Memory B cell (primary cell): ENCODE measurements around the gene NCBP3.
A peak's percentile ranks its signal among the peaks of the same experiment; 100 is the strongest.

Source experiments
- ATAC-seq: fragments of 150-1000 bp; cut with Tn5 transposase; 2 replicates; pipeline ENCODE4 v1.10.0; 2021; ENCODE audit warnings: low read depth, mild to moderate bottlenecking, moderate library complexity
- DNase-seq, 2 donors: peaks; one replicate each; pipeline ENCODE4 v3.0.0; 2022; ENCODE audit warnings: low spot score in 2 of 2
- H3K27ac Mint-ChIP-seq: one replicate; pipeline ENCODE4 v1.8.0; 2022; ENCODE audit warnings: mild to moderate bottlenecking, moderate library complexity, mixed read lengths
- H3K27me3 Mint-ChIP-seq: one replicate; pipeline ENCODE4 v1.8.0; 2022; ENCODE audit warnings: mixed read lengths
- H3K36me3 Mint-ChIP-seq: one replicate; pipeline ENCODE4 v1.8.0; 2022; ENCODE audit warnings: mild to moderate bottlenecking, mixed read lengths
- H3K4me1 Mint-ChIP-seq: one replicate; pipeline ENCODE4 v1.8.0; 2022; ENCODE audit warnings: mixed read lengths
- H3K4me3 Mint-ChIP-seq: one replicate; pipeline ENCODE4 v1.8.0; 2022; ENCODE audit warnings: mild to moderate bottlenecking, moderate library complexity, mixed read lengths
- H3K9me3 Mint-ChIP-seq: one replicate; pipeline ENCODE4 v1.8.0; 2022; ENCODE audit warnings: mixed read lengths

Gene NCBP3

GRCh38 chr17:3803308-3803640 lies 42.8 kb downstream of the NCBP3 start:
- peak overlapping the region; percentile 71 for H3K4me3 Mint-ChIP-seq
- no peaks in the 10 kb centered on the region for H3K27me3 Mint-ChIP-seq
- DNase-seq = no peak
- no peaks in the 10 kb centered on the region for H3K9me3 Mint-ChIP-seq
- no peak for ATAC-seq
- peak overlapping the region; percentile 67 for H3K27ac Mint-ChIP-seq
- H3K36me3 Mint-ChIP-seq = peaks cover 5% of the 10 kb centered on the region
- peaks cover 27% of the 10 kb centered on the region for H3K4me1 Mint-ChIP-seq

GRCh38 chr17:3802461-3803307 lies 43.4 kb downstream of the NCBP3 start:
- no peaks in the 10 kb centered on the region for H3K9me3 Mint-ChIP-seq
- DNase-seq = no peak

GRCh38 chr17:3801792-3802191 lies 44.3 kb downstream of the NCBP3 start:
- Mint-ChIP-seq H3K9me3 (no peaks in the 10 kb centered on the region), H3K36me3 (peaks cover 2% of the 10 kb centered on the region), H3K4me3 (no peak overlapping the region), H3K27ac (no peak overlapping the region), H3K4me1 (peaks cover 35% of the 10 kb centered on the region), H3K27me3 (no peaks in the 10 kb centered on the region)
- DNase-seq = no peak
- ATAC-seq = no peak

More at GRCh38 chr17:3802461-3803307, 43.4 kb downstream of the NCBP3 start:
- Mint-ChIP-seq H3K4me1 (peaks cover 31% of the 10 kb centered on the region), H3K27ac (peak overlapping the region; percentile 67), H3K36me3 (peaks cover 2% of the 10 kb centered on the region), H3K4me3 (peak overlapping the region; percentile 49), H3K27me3 (no peaks in the 10 kb centered on the region)
- ATAC-seq = no peak

GRCh38 chr17:3801347-3801746 lies 44.7 kb downstream of the NCBP3 start:
- Mint-ChIP-seq H3K4me1 (peaks cover 40% of the 10 kb centered on the region), H3K27ac (no peak overlapping the region), H3K27me3 (no peaks in the 10 kb centered on the region), H3K36me3 (peaks cover 2% of the 10 kb centered on the region), H3K9me3 (no peaks in the 10 kb centered on the region), H3K4me3 (no peak overlapping the region)
- ATAC-seq = no peak
- DNase-seq = no peak

DNA sequence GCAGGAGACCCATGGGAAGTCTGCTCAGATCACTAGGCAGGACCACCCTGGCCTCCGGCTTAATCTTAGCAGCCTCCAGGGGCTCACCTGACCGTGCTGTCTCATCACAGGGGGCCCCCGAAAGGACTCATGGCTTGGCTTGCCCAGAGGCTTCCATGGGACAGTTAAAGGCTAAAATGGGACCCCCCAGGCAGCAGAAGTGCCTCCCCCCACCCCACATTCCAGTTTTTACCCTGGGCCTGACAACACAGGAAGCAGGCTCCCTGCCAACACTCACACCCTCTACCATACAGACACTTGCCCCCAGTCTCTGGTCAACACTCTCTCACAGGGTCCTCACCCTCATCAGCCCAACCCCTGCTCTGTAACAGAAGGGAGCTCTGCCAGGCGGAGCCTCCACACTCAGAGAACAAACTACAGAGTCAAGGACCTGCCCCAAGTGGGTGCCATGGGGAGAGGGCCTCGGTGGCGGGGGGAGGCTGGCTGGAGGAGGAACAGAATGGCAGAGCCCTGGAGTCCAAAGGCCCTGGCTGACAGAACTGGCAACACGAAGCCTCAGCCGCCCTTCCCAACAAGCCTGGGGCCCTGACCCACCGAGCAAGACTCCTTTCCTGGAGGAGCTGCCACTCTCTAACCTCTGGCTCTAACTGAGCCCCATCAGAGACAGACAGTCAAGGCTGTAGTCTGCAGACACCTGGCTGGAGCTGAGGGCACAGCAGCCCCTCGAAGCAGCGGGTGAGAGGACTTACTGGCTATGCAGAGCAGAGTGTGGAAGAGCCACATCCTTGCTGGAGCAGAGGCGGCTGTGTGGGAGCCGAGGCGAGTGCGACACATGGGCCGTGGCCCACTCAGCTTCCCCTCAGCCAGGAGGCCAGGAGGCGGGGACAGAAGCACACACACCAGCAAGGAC lies 45.4 kb downstream of the NCBP3 start, which contains the start of gene ITGAE:
Gene ITGAE, minus strand, starts transcription at position 827 of the 910 bp plus-strand sequence. Its CDS starts 44 bp downstream, at position 783.
- Mint-ChIP-seq H3K9me3 (no peaks in the 10 kb centered on the region), H3K27me3 (no peaks in the 10 kb centered on the region), H3K4me3 (peak within 1 kb of the TSS; percentile 41), H3K27ac (no peak within 1 kb of the TSS), H3K4me1 (peaks cover 46% of the 10 kb centered on the region), H3K36me3 (peaks cover 2% of the 10 kb centered on the region)
- DNase-seq (no peak), ATAC-seq (no peak)

GRCh38 chr17:3799181-3799945 lies 46.7 kb downstream of the NCBP3 start:
- ATAC-seq (no peak), DNase-seq (no peak)
- Mint-ChIP-seq H3K27ac (peak overlapping the region; percentile 82), H3K4me1 (peaks cover 52% of the 10 kb centered on the region), H3K27me3 (no peaks in the 10 kb centered on the region), H3K36me3 (no peaks in the 10 kb centered on the region), H3K4me3 (no peak overlapping the region), H3K9me3 (no peaks in the 10 kb centered on the region)

DNA sequence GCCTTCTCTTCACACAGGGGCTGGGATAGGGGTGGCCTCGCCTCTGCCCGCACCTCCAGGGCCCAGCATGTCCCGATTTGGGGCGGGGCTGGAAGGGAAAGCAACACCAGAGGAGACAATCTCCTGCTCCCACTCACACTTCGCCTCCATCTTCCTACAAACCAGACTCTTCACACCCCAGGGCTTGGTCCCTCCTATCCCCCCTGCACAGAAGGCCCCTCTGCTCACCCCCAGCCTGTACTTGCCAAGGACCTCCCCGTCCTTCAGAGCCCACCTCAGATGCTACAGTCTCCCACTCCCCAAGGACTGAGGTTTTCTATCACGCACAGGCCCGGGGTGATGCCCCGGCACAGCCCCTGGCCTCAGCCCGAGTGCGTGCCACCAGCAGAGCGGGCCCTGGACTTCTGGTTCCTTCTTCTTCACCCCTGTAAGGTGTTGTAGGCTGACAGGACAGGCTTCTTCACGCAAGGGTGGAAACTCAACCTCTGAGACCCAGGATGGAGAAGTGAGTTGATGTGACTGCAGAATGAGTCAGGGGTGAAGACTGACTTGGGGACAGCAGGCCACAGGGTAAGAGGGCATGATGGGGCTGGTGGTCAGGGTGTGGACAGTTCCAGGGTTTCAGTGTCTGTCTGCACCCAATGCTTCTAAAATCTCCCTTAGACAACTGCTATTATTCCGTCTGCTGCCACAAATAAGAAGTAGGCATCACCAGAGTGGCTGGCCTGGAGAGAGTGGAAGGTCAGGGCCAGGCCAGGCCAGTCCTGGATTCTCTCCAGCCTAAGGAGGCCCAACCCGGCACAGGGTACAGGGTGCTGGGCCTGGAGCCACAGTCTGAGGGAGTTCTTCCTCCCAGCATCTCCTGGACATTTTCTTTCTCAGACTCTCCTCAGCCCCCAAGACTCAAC lies 47.5 kb downstream of the NCBP3 start:
- Mint-ChIP-seq H3K27ac (peak overlapping the region; percentile 82), H3K4me1 (peaks cover 46% of the 10 kb centered on the region), H3K27me3 (no peaks in the 10 kb centered on the region), H3K9me3 (no peaks in the 10 kb centered on the region), H3K4me3 (peak overlapping the region; percentile 67), H3K36me3 (no peaks in the 10 kb centered on the region)
- DNase-seq (peak; percentile 30 to 32), ATAC-seq (peak; percentile 66)

- ATAC-seq = no peak
- H3K36me3 Mint-ChIP-seq = no peaks in the 10 kb centered on the region
- H3K4me3 Mint-ChIP-seq = no peak overlapping the region
- DNase-seq = no peak
- H3K27ac Mint-ChIP-seq = peak overlapping the region; percentile 69
- peaks cover 39% of the 10 kb centered on the region for H3K4me1 Mint-ChIP-seq
- no peaks in the 10 kb centered on the region for H3K27me3 Mint-ChIP-seq
- H3K9me3 Mint-ChIP-seq = no peaks in the 10 kb centered on the region
These were observed 49.2 kb downstream of the NCBP3 start for GRCh38 chr17:3796822-3797170.

- H3K4me1 Mint-ChIP-seq = peaks cover 42% of the 10 kb centered on the region
- no peaks in the 10 kb centered on the region for H3K9me3 Mint-ChIP-seq
- peak overlapping the region; percentile 69 for H3K27ac Mint-ChIP-seq
- H3K36me3 Mint-ChIP-seq = no peaks in the 10 kb centered on the region
- DNase-seq (peak; percentile 27 to 33), ATAC-seq (peak; percentile 76)
- H3K27me3 Mint-ChIP-seq = no peaks in the 10 kb centered on the region
- H3K4me3 Mint-ChIP-seq = no peak overlapping the region
These were observed 49.8 kb downstream of the NCBP3 start for GRCh38 chr17:3796110-3796821.

- Mint-ChIP-seq H3K4me3 (peak overlapping the region; percentile 47), H3K27me3 (no peaks in the 10 kb centered on the region), H3K4me1 (peaks cover 42% of the 10 kb centered on the region), H3K36me3 (no peaks in the 10 kb centered on the region), H3K9me3 (no peaks in the 10 kb centered on the region), H3K27ac (peak overlapping the region; percentile 81)
- no peak for DNase-seq
- ATAC-seq = peak; percentile 41
These were observed 50.5 kb downstream of the NCBP3 start for GRCh38 chr17:3795390-3796102.

- DNase-seq (no peak), ATAC-seq (no peak)
- no peaks in the 10 kb centered on the region for H3K9me3 Mint-ChIP-seq
- peak overlapping the region; percentile 81 for H3K27ac Mint-ChIP-seq
- H3K36me3 Mint-ChIP-seq = no peaks in the 10 kb centered on the region
- H3K4me3 Mint-ChIP-seq = peak overlapping the region; percentile 47
- H3K27me3 Mint-ChIP-seq = no peaks in the 10 kb centered on the region
- peaks cover 42% of the 10 kb centered on the region for H3K4me1 Mint-ChIP-seq
These were observed 51.3 kb downstream of the NCBP3 start for GRCh38 chr17:3794557-3795389.
